Aorta (tissue), 5 donors: ENCODE data around the gene APOL5. TPM values are rescaled to one million over a fixed set of nuclear protein-coding genes. Genes with fewer than 3 reads are reported as not detected.

ENCODE experiments used
- ATAC-seq: fragments of 200-7000 bp; cut with Tn5 transposase; one replicate; pipeline ENCODE4 v1.9.1; 2022; ENCODE audit warnings: moderate library complexity; ENCODE audit not compliant: low FRiP score
- DNase-seq, 2 donors: peaks; one replicate each; pipeline ENCODE4 v3.0.0-alpha.2; 2020
- H3K27ac ChIP-seq, 2 donors: one replicate each; pipeline ENCODE4 v1.5.1; 2013; ENCODE audit warnings: low read length in 2 of 2, mild to moderate bottlenecking in 2 of 2, moderate library complexity in 2 of 2, control low read depth in 1 of 2, inconsistent platforms in 1 of 2, low read depth in 1 of 2
- H3K27me3 ChIP-seq, 2 donors: one replicate each; pipeline ENCODE4 v1.6.1; 2013; ENCODE audit warnings: control low read depth in 1 of 2, low read length in 1 of 2, mild to moderate bottlenecking in 1 of 2, moderate library complexity in 1 of 2; ENCODE audit not compliant: insufficient read depth in 2 of 2, control insufficient read depth in 1 of 2
- H3K36me3 ChIP-seq, 2 donors: one replicate each; pipeline ENCODE4 v1.6.1; 2013; ENCODE audit warnings: control low read depth in 1 of 2, low read length in 1 of 2, mild to moderate bottlenecking in 1 of 2; ENCODE audit not compliant: insufficient read depth in 2 of 2, control insufficient read depth in 1 of 2
- H3K4me1 ChIP-seq, 2 donors: one replicate each; pipeline ENCODE4 v1.6.1; 2013; ENCODE audit warnings: low read length in 2 of 2, control low read depth in 1 of 2, mild to moderate bottlenecking in 1 of 2, moderate library complexity in 1 of 2; ENCODE audit not compliant: insufficient read depth in 2 of 2, control insufficient read depth in 1 of 2
- H3K4me3 ChIP-seq, 2 donors: one replicate each; pipeline ENCODE4 v1.5.1; 2013; ENCODE audit warnings: low read length in 2 of 2, control low read depth in 1 of 2, mild to moderate bottlenecking in 1 of 2
- H3K9me3 ChIP-seq: one replicate; pipeline ENCODE4 v1.6.1; 2013; ENCODE audit warnings: mild to moderate bottlenecking, low read length; ENCODE audit not compliant: control insufficient read depth
- WGBS, 2 donors: extraction: QIAGEN DNeasy Blood & Tissue Kit; methylation state at CpG; one replicate each; pipeline ENCODE4 v1.1.7; 2013; 5-methylcytosine and 5-hydroxymethylcytosine counted together
- intact Hi-C, 2 donors: fragments of 100-400 bp; cut with DNase I; formaldehyde crosslinking; loops; one replicate each; pipeline versions ENCODE4 v1.14.2 to v1.15.0; 2022
- polyA plus RNA-seq, 2 donors: library from polyadenylated mRNA; stranded (reverse); fragments of 200-250 nt; gene quantifications; one replicate each; pipeline ENCODE4 v1.2.3, GENCODE V29; 2013
- total RNA-seq, 2 donors: library from RNA; stranded (reverse); fragmentation: NEBNext Ultra II Directional; extraction: Animal tissue kit (Norgen Biotek cat#: 25700); gene quantifications; one replicate each; pipeline ENCODE4 v1.2.1, GENCODE V29; 2021
- donor health status: healthy with polysubstance abuse.
- donor health status: Bipolar disorder and iron deficiency.
- donor health status: DM: no; HTN: no; CAD: no.
- donor health status: DM: no; HTN: no; CAD: no.
- donor health status: DM: yes; HTN: yes; CAD: no.

APOL5 gene
- total and polyA plus RNA-seq, 4 donors, result not detected

- Histone ChIP-seq H3K4me1 (no peaks in the 10 kb centered on the region), H3K36me3 (no peaks in the 10 kb centered on the region), H3K27me3 (no peaks in the 10 kb centered on the region), H3K27ac (no peak overlapping the region), H3K4me3 (no peak overlapping the region), H3K9me3 (no peaks in the 10 kb centered on the region)
- intact Hi-C loops, result no loop called here
- ATAC-seq (no peak), DNase-seq (no peak)
- WGBS, 2 donors, result 71 to 78% methylated on average over 7 of the region's 7 CpGs
These were observed 13.6 kb upstream of the APOL5 start for GRCh38 chr22:35703861-35704584.

- ATAC-seq, result no peak
- 92 to 94% methylated on average over 3 of the region's 3 CpGs for WGBS, 2 donors
These were observed 12.5 kb upstream of the APOL5 start for GRCh38 chr22:35705141-35705540.

GRCh38 chr22:35708453-35708852 lies 9.2 kb upstream of the APOL5 start:
- no peak for ATAC-seq
- H3K4me1 ChIP-seq, result no peaks in the 10 kb centered on the region
- intact Hi-C loops, result no loop called here
- no peak overlapping the region for H3K27ac ChIP-seq
- H3K36me3 ChIP-seq, result no peaks in the 10 kb centered on the region
- DNase-seq, result no peak
- H3K9me3 ChIP-seq, result no peaks in the 10 kb centered on the region
- WGBS, 2 donors, result 26 to 41% methylated on average over 7 of the region's 7 CpGs
- no peak overlapping the region for H3K4me3 ChIP-seq
- no peaks in the 10 kb centered on the region for H3K27me3 ChIP-seq

More at GRCh38 chr22:35705141-35705540, 12.5 kb upstream of the APOL5 start:
- H3K9me3 ChIP-seq, result no peaks in the 10 kb centered on the region
- intact Hi-C loops, result no loop called here
- no peak overlapping the region for H3K27ac ChIP-seq
- H3K4me1 ChIP-seq, result no peaks in the 10 kb centered on the region
- DNase-seq, result no peak
- H3K4me3 ChIP-seq, result no peak overlapping the region
- no peaks in the 10 kb centered on the region for H3K36me3 ChIP-seq
- H3K27me3 ChIP-seq, result no peaks in the 10 kb centered on the region

GRCh38 chr22:35708917-35709316 lies 8.8 kb upstream of the APOL5 start:
- intact Hi-C loops, result no loop called here
- no peaks in the 10 kb centered on the region for H3K36me3 ChIP-seq
- H3K9me3 ChIP-seq, result no peaks in the 10 kb centered on the region
- 54 to 56% methylated on average over 7 of the region's 7 CpGs for WGBS, 2 donors
- no peak overlapping the region for H3K4me3 ChIP-seq
- no peak for DNase-seq
- no peak overlapping the region for H3K27ac ChIP-seq
- H3K27me3 ChIP-seq, result no peaks in the 10 kb centered on the region
- no peaks in the 10 kb centered on the region for H3K4me1 ChIP-seq
- no peak for ATAC-seq

GRCh38 chr22:35711336-35711735 lies 6.3 kb upstream of the APOL5 start:
- no peaks in the 10 kb centered on the region for H3K27me3 ChIP-seq
- H3K4me3 ChIP-seq, result no peak overlapping the region
- H3K4me1 ChIP-seq, result no peaks in the 10 kb centered on the region
- WGBS, 2 donors, result 86 to 96% methylated on average over 4 of the region's 4 CpGs
- intact Hi-C loops, result no loop called here
- H3K27ac ChIP-seq, result no peak overlapping the region
- no peaks in the 10 kb centered on the region for H3K9me3 ChIP-seq
- H3K36me3 ChIP-seq, result no peaks in the 10 kb centered on the region
- ATAC-seq (no peak), DNase-seq (no peak)

GRCh38 chr22:35712672-35713071 lies 5.0 kb upstream of the APOL5 start:
- Histone ChIP-seq H3K27ac (no peak overlapping the region), H3K4me1 (no peaks in the 10 kb centered on the region), H3K9me3 (no peaks in the 10 kb centered on the region), H3K36me3 (no peaks in the 10 kb centered on the region), H3K27me3 (no peaks in the 10 kb centered on the region), H3K4me3 (no peak overlapping the region)
- DNase-seq (no peak), ATAC-seq (no peak)
- 88 to 94% methylated on average over 2 of the region's 2 CpGs for WGBS, 2 donors
- intact Hi-C loops, result no loop called here

GRCh38 chr22:35719212-35719875 lies 1.7 kb downstream of the APOL5 start:
- 80 to 82% methylated on average over 15 of the region's 15 CpGs for WGBS, 2 donors
- Histone ChIP-seq H3K27me3 (no peaks in the 10 kb centered on the region), H3K36me3 (no peaks in the 10 kb centered on the region), H3K27ac (no peak overlapping the region), H3K4me1 (no peaks in the 10 kb centered on the region), H3K4me3 (no peak overlapping the region), H3K9me3 (no peaks in the 10 kb centered on the region)
- no peak for DNase-seq
- no peak for ATAC-seq
- intact Hi-C loops, result no loop called here

GRCh38 chr22:35721960-35722359 lies 4.3 kb downstream of the APOL5 start:
- ATAC-seq, result no peak
- WGBS, 2 donors, result 54 to 56% methylated on average over 4 of the region's 4 CpGs
- intact Hi-C loops, result no loop called here

GRCh38 chr22:35725521-35725920 lies 7.8 kb downstream of the APOL5 start:
- intact Hi-C loops, result no loop called here
- no peaks in the 10 kb centered on the region for H3K4me1 ChIP-seq
- H3K4me3 ChIP-seq, result no peak overlapping the region
- H3K27me3 ChIP-seq, result peaks cover 0 to 1% of the 10 kb centered on the region in 2 donors
- no peak for ATAC-seq
- no peak overlapping the region for H3K27ac ChIP-seq
- H3K9me3 ChIP-seq, result no peaks in the 10 kb centered on the region
- no peaks in the 10 kb centered on the region for H3K36me3 ChIP-seq
- WGBS, 2 donors, result 85 to 86% methylated on average over 11 of the region's 11 CpGs
- DNase-seq, result no peak

More at GRCh38 chr22:35721960-35722359, 4.3 kb downstream of the APOL5 start:
- H3K9me3 ChIP-seq, result no peaks in the 10 kb centered on the region
- no peak overlapping the region for H3K27ac ChIP-seq
- H3K4me1 ChIP-seq, result no peaks in the 10 kb centered on the region
- H3K27me3 ChIP-seq, result peaks cover 0 to 1% of the 10 kb centered on the region in 2 donors
- no peak for DNase-seq
- H3K4me3 ChIP-seq, result no peak overlapping the region
- H3K36me3 ChIP-seq, result no peaks in the 10 kb centered on the region
